OCI-LY1 (cell line): Measurements from ENCODE around the gene SSNA1.

Experiments
- EZH2 ChIP-seq: fragments of 200-600 bp; sonication (generic), shearing (Covaris generic); IDR thresholded peaks from 2 replicates; pipeline ENCODE4 v1.8.0; 2017; ENCODE audit warnings: borderline replicate concordance, mixed run types, mild to moderate bottlenecking, antibody characterized with exemption, low read length, moderate library complexity, mixed read lengths
- TF ChIP-seq, protein P1 (sequence below): fragments of 200-600 bp; sonication (generic), shearing (Covaris generic); IDR thresholded peaks from 2 replicates; pipeline ENCODE4 v1.5.1; 2017; ENCODE audit warnings: mild to moderate bottlenecking, antibody characterized with exemption, low read length, moderate library complexity, mixed read lengths

DNA sequence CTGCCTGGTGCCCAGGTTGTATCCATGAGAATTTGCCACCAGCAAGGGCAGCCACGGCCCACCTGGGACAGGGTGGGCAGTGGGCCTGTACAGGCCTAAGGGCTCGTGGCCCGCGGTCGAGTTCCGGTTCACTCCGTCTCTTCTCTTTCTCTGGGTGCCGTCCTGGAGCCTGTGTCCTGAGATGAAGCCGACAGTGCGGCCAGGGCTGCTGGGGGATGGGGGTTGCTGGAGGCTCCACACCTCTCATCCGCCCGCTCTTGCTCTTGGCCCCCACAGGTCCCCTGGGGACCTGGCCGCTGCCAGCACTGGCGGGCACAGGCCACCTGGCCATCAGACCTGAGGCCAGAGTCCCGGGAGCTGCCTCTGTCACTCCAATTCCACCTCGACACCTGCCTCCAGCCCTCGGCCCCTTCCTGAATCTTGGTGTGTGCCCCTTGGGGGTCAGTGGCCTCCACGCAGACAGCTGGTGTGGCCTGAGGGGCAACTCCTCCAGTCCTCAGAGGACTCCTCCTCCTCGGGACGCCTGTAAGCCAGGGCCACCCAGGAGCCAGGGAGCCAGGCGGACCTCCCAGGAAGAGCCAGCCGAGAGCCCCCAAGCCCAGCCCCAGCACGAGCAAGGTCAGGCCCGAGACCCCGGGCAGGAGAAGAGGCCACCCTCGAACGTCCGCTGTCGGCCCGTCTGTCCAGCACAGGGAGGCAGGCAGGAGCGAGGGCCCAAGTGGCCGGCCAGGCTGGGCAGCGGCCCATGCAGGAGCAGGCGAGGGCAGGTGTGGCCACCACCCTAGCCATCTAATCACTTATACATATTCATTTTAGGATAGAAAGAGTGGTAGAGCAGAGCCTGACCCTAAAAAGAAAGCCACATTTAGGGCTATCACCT lies 23.9 kb upstream of the SSNA1 start:
- TF ChIP-seq, protein P1, sequence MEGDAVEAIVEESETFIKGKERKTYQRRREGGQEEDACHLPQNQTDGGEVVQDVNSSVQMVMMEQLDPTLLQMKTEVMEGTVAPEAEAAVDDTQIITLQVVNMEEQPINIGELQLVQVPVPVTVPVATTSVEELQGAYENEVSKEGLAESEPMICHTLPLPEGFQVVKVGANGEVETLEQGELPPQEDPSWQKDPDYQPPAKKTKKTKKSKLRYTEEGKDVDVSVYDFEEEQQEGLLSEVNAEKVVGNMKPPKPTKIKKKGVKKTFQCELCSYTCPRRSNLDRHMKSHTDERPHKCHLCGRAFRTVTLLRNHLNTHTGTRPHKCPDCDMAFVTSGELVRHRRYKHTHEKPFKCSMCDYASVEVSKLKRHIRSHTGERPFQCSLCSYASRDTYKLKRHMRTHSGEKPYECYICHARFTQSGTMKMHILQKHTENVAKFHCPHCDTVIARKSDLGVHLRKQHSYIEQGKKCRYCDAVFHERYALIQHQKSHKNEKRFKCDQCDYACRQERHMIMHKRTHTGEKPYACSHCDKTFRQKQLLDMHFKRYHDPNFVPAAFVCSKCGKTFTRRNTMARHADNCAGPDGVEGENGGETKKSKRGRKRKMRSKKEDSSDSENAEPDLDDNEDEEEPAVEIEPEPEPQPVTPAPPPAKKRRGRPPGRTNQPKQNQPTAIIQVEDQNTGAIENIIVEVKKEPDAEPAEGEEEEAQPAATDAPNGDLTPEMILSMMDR = no peak
- TF ChIP-seq EZH2 = no peak
